ELR (cell line): ENCODE data around the gene CRB2.

Experiments used
- DNase-seq: peaks from one replicate; pipeline ENCODE4 v3.0.0-alpha.2; 2015; ENCODE audit warnings: low read depth

The CRB2 gene

GRCh38 chr9:123402981-123403509 is 47.0 kb downstream of the CRB2 start:
- DNase-seq, result no peak

GRCh38 chr9:123406016-123406415 is 50.0 kb downstream of the CRB2 start:
- DNase-seq, result no peak

- no peak for DNase-seq
Observed at GRCh38 chr9:123406691-123407216, 50.8 kb downstream of the CRB2 start.

GRCh38 chr9:123407217-123407851 is 51.3 kb downstream of the CRB2 start:
- DNase-seq, result no peak

GRCh38 chr9:123408313-123409262 is 52.6 kb downstream of the CRB2 start:
- no peak for DNase-seq

- no peak for DNase-seq
Observed at GRCh38 chr9:123410281-123410910, 54.4 kb downstream of the CRB2 start.

GRCh38 chr9:123411191-123411590 is 55.2 kb downstream of the CRB2 start:
- DNase-seq, result no peak

- no peak for DNase-seq
Observed at GRCh38 chr9:123411636-123412035, 55.6 kb downstream of the CRB2 start.

GRCh38 chr9:123412171-123412820 is 56.3 kb downstream of the CRB2 start:
- DNase-seq, result no peak

- no peak for DNase-seq
Observed at GRCh38 chr9:123414204-123414603, 58.2 kb downstream of the CRB2 start.

- DNase-seq, result no peak
Observed at GRCh38 chr9:123414936-123415930, 59.2 kb downstream of the CRB2 start.

GRCh38 chr9:123416176-123416575 is 60.2 kb downstream of the CRB2 start:
- no peak for DNase-seq

GRCh38 chr9:123417289-123418051 is 61.5 kb downstream of the CRB2 start:
- DNase-seq, result no peak

- no peak for DNase-seq
Observed at GRCh38 chr9:123418052-123418430, 62.0 kb downstream of the CRB2 start.

GRCh38 chr9:123418506-123418905 is 62.5 kb downstream of the CRB2 start:
- DNase-seq, result no peak

- DNase-seq, result no peak
Observed at GRCh38 chr9:123419091-123419490, 63.1 kb downstream of the CRB2 start.

- DNase-seq, result no peak
Observed at GRCh38 chr9:123419721-123420591, 64.0 kb downstream of the CRB2 start.

- DNase-seq, result no peak
Observed at GRCh38 chr9:123420592-123421111, 64.7 kb downstream of the CRB2 start.

GRCh38 chr9:123421186-123421585 is 65.2 kb downstream of the CRB2 start:
- DNase-seq, result no peak
